HG03521 (cell line): Measurements from ENCODE around the gene AMOT.
A peak's percentile ranks its signal among the peaks of the same experiment; 100 is the strongest.

Source experiments
- ATAC-seq: cut with Tn5 transposase; IDR thresholded peaks from one replicate; pipeline ENCODE4 v1.9.1; 2021; ENCODE audit warnings: mild to moderate bottlenecking, moderate library complexity; ENCODE audit not compliant: unreplicated experiment

The AMOT gene

GRCh38 chrX:112808007-112808406, 32.6 kb downstream of the AMOT start:
- ATAC-seq, result no peak

DNA sequence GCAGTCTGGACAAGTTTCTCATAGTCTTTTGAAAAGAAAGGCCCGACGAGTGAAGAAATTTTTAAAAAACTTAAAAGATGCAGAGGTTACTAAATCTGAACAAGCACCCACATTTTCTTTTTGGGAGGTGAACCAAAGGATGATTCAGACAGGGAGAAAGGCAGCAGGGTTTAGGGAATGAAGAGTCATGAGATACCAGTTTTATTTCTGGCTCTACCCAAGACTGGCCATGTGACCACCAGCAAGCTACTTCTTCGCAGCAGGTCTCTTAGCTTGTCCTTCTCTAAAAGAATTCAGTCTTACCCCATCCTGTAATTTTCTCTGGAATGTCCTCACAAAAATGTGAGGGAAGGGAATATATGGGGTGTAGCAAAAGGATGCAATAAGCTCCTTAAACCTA, 37.6 kb downstream of the AMOT start:
- no peak for ATAC-seq

DNA sequence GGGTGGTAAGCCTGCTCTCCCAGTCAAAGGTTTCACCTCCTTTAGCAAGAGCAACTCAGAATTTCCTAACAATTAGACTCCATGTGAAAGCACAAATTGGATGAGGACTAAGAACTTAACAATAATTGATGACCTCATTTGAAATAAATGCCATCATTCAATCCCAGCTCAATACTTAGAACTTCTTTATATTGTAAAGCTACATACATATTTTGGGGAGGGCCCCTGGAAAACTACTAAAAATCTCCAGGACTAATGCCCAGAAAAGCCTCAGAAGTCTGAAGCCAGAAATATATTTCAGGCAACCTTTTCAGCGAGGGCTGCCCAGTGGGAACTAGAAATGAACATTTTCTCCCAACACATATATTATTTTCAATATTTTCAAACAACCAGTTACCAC, 38.1 kb downstream of the AMOT start:
- no peak for ATAC-seq

DNA sequence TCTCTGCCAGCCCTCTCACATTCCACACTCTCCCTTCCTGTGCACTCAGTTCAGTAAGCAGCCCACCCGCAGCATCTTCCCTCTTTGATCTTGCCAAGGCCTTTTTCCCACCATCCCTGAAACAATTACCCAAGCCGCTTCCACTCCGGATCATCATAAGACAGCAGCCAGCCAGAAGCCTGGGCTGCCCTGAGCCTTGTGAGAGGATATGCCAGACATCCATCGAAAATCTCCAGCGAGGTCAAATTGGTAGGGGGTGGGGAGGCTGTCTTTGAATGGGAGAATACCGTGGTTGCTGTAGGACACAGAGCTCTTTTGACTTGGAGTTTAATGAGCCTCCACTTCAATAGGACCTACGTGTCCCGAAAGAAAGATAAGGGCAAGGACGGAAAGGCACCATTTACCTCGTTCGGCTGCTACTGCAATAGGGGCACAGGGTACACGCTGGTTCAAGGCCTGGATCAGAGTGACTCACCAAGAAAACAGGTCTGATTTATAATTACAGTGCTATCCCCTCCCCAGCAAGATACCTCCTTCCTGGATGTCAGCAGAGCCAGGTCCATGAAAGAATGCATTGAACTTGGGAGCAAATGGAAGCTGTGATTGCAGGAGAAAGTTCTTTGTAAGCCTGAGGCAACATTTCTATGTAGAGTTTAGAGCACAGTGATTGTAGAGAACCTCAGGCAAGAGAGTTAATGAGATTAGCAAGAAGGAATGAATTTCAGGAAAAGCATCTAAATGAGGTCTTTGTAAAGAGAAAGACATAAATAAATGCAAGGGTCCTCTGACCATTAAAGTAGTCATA, 39.5 kb downstream of the AMOT start:
- ATAC-seq, result no peak

- ATAC-seq, result no peak
Observed at GRCh38 chrX:112799425-112799824, 41.2 kb downstream of the AMOT start.

GRCh38 chrX:112798736-112799135, 41.9 kb downstream of the AMOT start:
- ATAC-seq, result no peak

DNA sequence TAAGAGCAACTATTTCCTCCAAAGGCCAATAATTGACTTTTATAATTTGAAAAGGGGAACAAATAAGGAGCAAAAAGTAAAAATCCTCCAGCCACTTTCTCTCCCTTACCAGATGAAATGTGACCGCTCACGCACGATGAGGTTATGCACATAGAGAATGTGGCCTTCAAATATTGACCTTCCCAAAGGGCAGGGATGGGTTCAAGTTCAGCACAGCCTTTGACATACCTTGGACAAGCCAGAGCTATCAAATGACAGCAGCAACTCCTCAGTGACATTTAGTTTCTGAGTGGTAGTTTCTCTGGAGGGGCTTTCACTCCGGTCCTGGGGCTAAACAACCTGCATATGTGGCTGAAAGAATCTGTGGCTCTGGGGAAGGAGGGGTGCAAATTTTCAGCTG, 50.7 kb downstream of the AMOT start:
- no peak for ATAC-seq

GRCh38 chrX:112786076-112786475, 54.6 kb downstream of the AMOT start:
- no peak for ATAC-seq

DNA sequence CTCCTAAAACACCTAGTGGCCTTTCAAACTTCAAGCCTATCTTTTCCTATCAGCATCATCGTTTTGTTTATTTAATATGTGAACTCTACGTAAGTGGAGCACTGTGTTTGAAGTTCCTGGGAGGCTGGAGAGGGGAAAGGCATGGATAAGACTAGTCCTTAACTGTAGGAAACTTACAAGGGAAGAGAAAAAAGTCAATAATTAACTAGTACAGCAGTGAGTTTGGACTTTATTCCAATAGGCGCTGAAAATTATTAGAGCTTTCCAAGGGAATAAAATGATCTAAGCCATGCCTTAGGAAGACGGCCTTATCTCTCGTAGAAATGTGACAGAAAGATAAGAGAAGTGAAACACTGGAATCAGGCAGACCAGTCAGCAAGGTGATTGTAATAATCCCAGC, 55.3 kb downstream of the AMOT start:
- ATAC-seq, result no peak

GRCh38 chrX:112784692-112785091, 55.9 kb downstream of the AMOT start:
- no peak for ATAC-seq

DNA sequence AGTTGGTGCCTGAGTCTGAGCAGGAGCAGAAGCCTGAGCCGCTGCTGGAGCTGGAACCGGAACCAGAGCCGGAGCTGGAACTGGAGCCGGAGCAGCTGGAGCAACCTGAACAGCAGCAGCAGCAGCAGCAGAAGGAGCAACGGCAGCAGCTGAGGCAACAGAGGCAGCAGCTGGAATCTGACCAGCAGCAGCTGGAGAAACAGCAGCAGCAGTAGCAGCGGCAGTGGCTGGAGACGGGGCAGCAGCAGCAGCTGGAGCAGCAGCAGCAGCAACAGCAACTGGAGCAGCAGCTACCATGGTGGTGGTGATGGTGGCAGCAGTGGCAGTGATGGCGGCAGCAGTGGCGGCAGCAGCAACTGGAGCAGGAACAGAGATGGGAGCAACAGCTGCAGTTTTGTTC, 61.5 kb downstream of the AMOT start:
- ATAC-seq, result no peak

DNA sequence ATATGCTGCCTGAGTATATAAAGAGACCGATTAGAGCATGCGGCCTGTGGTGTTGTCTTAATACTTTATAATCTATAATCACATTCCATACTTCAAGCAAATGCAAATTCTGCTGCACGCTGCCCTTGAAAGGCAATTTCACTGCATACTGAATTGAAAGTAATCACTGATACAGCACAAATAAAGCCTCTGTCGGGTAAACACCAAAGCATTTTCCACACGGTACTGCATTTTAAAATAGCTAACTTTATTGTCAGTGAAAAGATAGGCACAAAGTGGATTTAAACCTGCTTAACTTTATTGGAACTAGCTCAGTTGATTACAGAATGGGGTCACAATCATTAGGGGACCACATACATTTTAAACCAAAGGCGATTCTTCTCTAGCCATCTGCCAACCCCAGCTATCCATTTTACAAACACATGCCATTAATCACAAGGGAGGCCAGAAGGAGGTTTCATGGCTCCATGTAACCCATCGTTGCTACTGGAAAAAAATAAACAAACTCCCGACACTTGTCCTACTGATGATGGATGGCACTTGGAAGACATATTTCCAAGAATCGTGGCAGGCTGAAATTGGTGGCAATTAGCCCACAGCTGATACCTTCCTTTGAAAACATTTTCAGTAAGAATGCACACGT, 65.9 kb downstream of the AMOT start:
- no peak for ATAC-seq

GRCh38 chrX:112774142-112774541, 66.5 kb downstream of the AMOT start:
- no peak for ATAC-seq

- no peak for ATAC-seq
Observed at GRCh38 chrX:112769034-112769433, 71.6 kb downstream of the AMOT start.

GRCh38 chrX:112768563-112768962, 72.1 kb downstream of the AMOT start:
- no peak for ATAC-seq

GRCh38 chrX:112766774-112767173, 73.9 kb downstream of the AMOT start:
- ATAC-seq, result no peak

DNA sequence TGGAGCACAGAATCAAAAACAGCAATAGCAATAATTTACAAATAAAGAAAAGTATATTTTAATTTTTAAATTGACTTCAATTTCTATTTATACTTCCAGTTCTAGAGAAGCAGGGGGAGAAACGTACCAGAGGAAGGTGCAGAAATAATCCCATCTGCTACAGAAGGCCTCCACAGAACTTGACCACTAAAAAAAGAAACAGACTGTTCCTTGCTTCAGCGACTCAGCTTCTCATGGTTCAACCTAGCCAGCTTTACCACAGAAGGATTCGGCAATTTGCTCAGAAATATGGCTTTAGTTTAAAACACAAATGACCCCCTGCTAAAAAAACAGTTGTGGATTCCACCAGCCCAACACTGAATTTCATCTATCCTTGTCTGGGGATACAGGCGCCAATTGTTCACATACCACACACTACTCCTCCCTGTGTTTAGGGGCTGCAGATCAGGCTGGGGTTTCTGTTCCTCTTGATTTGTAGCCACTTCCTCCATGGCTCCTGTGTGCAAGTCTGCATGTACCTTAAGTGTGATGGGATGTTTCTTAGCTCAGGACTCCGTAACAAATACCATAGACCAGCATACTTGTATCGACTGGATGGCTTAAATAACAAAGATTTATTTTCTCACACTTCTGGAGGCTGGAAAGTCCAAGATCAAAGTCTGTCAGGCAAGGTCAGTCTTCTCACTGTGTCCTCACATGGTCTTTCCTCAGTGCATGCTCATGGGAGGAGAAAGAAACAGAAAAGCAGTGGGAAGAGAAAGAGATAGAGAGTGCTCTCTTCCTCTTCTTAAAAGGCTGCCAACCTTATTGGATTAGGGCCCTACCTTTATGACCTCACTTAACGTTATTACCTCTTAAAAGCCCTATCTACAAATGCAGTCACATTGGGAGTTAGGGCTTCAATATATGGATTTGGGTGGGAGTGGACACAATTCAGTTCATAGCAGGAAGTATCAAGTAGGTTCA, 79.1 kb downstream of the AMOT start:
- ATAC-seq, result peak; percentile 79

GRCh38 chrX:112760697-112761096, 79.9 kb downstream of the AMOT start:
- peak; percentile 50 for ATAC-seq

GRCh38 chrX:112759966-112760365, 80.7 kb downstream of the AMOT start:
- ATAC-seq, result no peak

GRCh38 chrX:112759512-112759911, 81.1 kb downstream of the AMOT start:
- no peak for ATAC-seq

GRCh38 chrX:112757946-112758345, 82.7 kb downstream of the AMOT start:
- no peak for ATAC-seq
